HG03439 (cell line): Measurements from ENCODE around the gene RUFY4.
"Not testable (repeated sequence)": the region's sequence is repeated elsewhere in the genome, so short reads cannot be mapped to it uniquely, and the experiment has no call there.

ENCODE experiments used
- ATAC-seq: cut with Tn5 transposase; IDR thresholded peaks from one replicate; pipeline ENCODE4 v1.9.1; 2021; ENCODE audit warnings: mild to moderate bottlenecking, moderate library complexity; ENCODE audit not compliant: unreplicated experiment

Gene RUFY4

DNA sequence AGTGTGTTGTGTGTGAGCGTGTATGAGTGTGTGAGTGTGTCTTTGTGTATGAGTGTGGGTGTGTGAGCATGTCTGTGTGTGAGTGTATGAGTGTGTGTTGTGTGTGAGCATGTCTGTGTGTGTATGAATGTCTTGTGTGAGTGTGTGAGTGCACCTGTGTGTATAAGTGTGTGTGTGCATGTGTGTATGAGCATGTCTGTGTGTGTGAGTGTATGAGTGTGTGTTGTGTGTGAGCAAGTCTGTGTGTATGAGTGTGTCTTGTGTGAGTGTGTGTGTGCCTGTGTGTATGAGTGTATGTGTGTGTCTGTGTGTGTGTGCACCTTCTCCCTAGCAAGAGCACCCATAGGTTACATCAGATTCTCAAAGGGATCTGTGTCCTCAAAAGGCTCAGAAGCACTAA lies 37.8 kb upstream of the RUFY4 start:
- ATAC-seq = no peak

DNA sequence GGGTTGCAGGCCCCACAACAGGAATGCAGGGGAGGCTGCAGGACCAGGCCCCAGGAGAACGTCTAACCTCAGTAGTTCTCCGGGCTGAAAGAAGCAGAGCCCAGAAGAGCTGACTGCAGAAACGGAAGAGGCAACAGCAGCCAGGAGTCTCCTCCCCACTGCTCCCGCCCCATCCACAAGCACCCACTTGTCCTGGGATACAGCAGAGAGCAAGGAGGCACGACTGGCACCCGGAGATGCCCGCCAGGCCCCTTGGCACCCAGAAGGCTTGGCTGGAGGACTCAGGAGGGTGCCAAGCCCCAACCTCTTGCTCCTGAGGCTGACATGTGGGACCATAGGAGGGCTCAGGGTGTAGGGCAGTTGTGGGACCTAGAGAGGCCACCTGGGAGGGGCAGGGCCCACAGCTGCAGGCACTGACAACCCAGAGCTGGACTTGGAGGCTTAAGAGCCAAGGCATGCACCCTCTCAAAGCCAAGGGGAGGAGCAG lies 37.2 kb upstream of the RUFY4 start:
- no peak for ATAC-seq

DNA sequence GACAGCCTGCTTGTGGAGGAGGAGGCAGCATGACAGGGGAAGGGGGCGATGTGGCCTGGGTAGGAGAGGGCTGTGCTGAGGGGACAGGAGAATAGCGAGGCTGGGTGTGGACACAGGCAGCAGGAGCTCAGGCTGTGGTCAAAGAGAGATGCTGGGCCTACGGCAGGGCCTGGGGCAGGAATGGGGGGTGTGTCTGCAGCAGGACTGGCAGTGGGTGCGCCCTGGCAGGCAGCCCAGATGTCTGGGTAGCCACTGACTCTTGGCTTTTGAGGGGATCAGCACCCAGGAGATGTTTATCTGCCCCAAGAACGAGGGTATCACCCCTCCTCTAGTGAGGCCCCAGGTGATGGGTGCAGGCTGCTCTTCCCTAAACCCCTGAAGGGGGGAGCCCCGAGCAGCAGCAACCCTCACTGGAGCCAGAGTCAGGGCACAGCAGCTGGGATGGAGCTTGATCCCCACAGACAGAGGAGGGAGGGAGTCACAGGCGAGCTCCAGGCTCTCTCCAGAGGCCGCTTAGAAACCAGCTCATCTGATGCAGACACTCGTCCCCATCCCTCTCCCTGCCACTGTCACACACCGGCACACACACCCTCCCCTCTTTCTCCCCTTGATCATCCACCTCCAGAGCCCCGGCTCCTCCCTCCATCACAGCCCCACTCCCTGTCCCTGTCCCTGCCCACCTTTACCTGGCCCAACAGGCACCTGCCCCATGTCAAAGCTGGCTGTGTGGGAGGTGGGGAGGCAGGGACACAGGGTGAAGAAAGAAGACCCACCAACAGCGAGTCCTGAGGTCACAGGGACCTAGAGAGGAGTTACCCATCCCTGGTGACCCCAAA lies 36.5 kb upstream of the RUFY4 start:
- ATAC-seq = no peak

DNA sequence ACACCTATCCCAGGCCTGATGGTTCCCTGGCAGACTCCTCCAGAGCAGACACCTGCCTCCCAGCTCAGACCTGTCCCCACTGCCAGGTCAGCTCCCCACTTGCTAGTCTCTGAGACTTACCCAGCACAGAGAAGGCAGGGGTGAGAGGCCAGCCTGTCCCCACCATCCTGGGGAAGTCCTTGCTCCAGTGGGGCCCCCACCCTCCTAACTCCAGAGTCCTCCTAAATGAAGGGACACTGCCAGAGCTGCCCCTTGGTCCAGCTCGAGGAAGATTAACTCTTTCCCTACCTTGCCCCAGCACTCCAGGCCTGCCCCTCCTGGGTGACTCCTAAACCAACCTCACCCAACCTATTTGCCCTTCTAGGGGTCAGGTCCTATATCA lies 35.9 kb upstream of the RUFY4 start:
- no peak for ATAC-seq

GRCh38 chr2:218033590-218034496 lies 35.2 kb upstream of the RUFY4 start:
- no peak for ATAC-seq

- peak; percentile 78 for ATAC-seq
Measured at GRCh38 chr2:218034497-218035213, 34.4 kb upstream of the RUFY4 start.

DNA sequence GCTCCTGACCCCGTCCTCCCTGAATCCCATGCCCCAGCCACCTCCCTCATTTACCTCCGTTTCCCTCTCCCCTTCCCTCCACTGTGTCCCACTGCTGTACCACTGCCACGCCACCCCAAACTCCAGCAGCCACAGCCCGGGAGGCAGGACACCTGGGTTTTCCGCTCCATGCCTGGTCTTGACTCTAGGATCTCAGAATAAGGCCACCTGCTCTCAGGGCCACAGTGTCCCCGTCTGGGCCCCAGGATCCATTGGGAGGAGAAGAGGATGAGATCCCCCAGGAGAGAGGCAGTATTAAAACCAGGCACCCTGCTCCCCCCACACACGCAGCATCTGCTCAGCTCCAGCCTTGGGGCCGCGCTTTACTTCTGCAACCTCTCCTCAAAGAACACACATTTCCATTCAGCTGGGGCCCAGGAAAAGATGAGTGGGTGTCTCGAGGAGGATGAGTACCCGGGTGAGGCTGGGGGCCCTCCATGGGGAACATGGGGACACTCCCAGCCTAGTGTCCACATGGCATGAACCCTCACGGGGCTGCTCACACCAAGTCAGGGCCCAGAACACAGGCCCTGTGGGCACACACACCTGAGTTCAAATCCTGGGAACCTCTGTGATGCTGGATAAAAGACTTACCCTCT lies 33.5 kb upstream of the RUFY4 start:
- ATAC-seq = no peak

DNA sequence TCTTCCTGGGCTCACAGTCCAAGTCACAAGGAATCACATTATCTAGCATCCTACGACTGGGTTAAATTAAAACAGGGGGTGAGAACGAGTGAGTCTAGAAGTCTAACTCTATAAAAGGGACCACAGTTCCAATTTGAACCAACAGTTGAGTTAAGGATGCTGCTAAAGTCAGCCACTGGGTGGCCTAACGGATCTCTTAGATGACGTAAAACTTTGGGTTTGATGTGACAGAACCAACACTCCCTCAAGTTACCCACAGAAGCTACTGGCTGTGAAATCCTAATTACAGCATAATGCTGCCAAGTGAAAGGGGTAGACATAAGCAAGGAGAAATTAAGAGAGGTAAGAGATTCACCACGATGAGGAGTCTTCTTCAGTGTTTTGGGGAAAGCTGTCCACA lies 32.7 kb upstream of the RUFY4 start:
- no peak for ATAC-seq

GRCh38 chr2:218039171-218039570 lies 29.9 kb upstream of the RUFY4 start:
- ATAC-seq = no peak

DNA sequence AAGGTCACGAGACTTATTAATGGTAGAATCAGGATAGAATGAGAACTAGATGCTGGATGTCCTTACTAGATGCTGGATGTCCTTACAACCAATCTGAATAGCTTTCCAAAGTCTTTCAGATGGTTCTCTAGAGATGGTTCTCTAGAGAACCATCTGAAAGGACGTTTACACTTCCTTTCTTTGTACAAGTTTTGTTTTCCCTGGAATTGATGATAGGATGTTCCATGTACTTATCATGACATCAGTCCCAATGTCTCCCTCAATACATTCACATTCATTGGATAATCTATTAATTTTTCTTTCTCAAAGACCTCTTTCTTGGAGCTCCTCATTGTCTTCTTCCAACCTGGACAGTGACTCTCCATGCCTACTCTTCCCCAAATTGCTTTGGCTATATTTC lies 28.2 kb upstream of the RUFY4 start:
- ATAC-seq = no peak

DNA sequence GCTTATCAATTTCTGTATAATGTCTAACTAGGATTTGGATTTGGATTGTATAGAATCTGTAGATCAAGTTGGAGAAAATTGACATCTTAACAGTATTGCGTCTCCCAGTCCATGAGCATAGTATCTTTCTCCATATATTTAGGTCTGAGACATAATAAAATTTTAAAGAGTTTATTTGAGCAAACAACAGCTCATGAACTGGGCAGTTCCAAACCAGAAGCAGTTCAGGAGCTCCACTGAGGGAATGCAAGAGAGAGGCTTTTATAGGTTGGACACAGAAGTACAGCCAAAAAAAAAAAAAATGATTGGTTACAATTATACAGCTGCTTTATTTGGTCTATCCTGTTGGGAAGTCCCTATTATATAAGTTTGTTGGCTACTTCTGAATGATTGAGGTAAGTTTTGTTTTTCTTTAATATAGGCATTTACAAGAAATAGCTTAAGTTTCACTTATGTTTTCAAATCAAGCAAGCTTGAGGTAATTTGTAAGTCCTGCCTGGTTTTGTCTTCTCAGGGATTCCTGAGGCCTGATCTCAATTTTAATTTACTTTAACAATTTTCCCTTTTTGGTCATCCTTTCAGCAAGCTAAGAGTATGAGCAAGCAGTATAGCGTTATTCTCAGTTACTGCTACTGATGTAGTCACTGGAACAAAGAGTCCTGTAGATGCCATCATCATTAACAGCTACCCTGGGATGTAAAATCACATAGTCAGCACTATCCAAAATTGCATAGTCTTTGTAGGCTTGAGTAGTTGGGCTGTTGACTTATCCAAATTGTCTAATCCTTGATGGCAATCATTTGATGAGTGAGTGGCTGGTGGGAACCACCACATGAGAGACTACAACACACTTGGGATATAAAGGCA lies 27.5 kb upstream of the RUFY4 start:
- no peak for ATAC-seq

GRCh38 chr2:218043100-218043499 lies 26.0 kb upstream of the RUFY4 start:
- ATAC-seq = no peak

GRCh38 chr2:218043701-218044109 lies 25.3 kb upstream of the RUFY4 start:
- ATAC-seq = no peak

DNA sequence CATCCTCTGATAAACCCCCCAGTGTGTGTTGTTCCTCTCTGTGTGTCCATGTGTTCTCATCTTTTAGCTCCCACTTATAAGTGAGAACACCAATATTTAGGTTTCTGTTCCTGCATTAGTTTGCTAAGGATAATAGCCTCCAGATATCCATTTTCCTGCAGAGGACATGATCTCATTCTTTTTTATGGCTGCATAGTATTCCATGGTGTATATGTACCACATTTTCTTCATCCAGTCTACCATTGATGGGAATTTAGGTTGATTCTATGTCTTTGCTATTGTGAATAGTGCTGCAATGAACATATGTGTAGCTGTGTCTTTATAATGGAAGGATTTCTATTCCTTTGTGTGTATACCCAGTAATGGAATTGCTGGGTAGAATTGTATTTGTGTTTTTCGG lies 24.5 kb upstream of the RUFY4 start:
- ATAC-seq = not testable (repeated sequence)

DNA sequence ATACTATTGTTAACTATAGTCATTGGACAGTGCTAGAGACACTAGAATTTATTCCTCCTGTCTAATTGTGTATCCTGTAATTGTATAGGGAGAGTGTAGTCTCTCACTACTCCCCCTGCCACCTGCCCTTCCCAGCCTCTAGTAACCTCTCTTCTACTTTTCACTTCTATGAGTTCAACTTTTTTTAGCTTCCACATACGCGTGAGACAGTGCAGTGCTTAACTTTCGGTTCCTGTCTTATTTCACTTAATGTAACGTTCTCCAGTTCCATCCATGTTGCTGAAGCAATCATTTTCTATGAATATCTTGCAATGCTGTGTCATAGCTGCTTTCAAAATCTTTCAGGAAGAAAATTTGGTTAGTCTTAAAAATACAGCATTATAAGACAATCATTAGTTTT lies 22.8 kb upstream of the RUFY4 start:
- ATAC-seq = peak; percentile 81

DNA sequence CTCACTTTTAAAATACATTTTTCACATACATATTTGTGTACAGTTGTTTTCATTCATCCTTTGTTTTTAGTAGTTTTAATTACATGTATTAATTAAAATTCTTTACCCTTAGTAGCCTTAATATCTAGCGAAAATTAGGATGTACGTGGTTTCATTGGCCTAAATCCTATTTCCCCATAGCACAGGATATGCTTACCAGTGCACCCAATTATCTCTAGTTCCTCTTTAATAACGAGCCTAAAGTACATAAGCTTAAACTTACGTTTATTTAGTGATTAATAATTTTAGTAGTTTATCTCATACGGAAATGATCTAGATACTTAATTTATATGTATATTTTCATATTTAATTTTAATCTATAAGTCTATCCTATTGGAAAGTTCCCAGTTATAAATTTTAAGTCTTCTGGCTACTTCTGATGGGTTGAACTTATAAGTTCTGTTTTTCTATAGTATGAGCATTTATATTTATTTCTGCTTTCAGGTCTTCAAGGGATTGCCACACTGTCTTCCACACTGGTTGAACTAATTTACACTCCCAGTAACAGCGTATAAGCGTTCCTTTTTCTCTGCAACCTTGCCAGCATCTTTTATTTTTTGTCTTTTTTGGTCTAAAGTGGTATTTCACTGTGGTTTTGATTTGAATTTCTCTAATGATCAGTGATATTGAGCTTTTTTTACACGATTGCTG lies 21.4 kb upstream of the RUFY4 start:
- ATAC-seq = no peak

- ATAC-seq = no peak
Measured at GRCh38 chr2:218051903-218052302, 17.1 kb upstream of the RUFY4 start.

DNA sequence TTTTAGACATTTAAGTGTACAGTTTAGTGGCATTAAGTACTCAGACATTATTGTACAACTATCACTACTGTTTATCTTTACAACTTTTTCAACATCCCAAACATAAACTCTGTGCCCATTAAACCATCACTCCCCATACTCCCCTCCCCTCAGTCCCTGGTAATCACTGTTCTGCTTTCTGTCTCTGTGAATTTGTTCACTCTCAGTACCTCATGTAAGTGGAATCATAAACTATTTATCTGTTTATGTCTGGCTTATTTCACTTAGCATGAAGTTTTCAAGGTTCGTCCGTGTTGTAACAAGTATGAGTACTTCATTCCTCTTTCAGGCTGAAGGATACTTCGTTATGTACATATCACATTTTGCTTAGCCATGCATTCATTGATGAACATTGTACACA lies 9.8 kb upstream of the RUFY4 start:
- ATAC-seq = no peak

GRCh38 chr2:218060118-218060517 lies 8.9 kb upstream of the RUFY4 start:
- no peak for ATAC-seq
